Spleen (tissue), 7 donors: ENCODE data around the gene KLHL18.
"Not testable (repeated sequence)": the region's sequence is repeated elsewhere in the genome, so short reads cannot be mapped to it uniquely, and the experiment has no call there.

Experiments
- POLR2A ChIP-seq, 3 donors: fragments of 450-650 bp; IDR thresholded peaks; one replicate each; pipeline ENCODE4 v1.5.1; 2017; ENCODE audit warnings: antibody characterized with exemption in 3 of 3, mild to moderate bottlenecking in 1 of 3
- POLR2AphosphoS5 ChIP-seq, 3 donors: sonication (generic); formaldehyde crosslinking; IDR thresholded peaks; one replicate each; pipeline ENCODE4 v1.5.1; 2017; ENCODE audit warnings: antibody characterized with exemption in 3 of 3
- TF ChIP-seq, protein P1 (sequence below), 11 experiments: fragments of 200-600 bp in 7 of 11; fragments of 450-650 bp in 4 of 11; sonication (generic) in 4 of 11; IDR thresholded peaks in 8 of 11; conservative IDR thresholded peaks in 3 of 11; 1 replicate in 7 of 11; 2 replicates in 4 of 11; pipeline versions ENCODE4 v1.4.0 to v1.8.0; 2016 to 2021; ENCODE audit warnings: antibody characterized with exemption in 11 of 11, inconsistent platforms in 4 of 11, mild to moderate bottlenecking in 1 of 11
- donor health status: DM: no; HTN: no; CAD: no; lungs with moderate emphysema.
- donor health status: DM: no; HTN: no; CAD: no.
- donor health status: DM: no; HTN: no; CAD: no.

DNA sequence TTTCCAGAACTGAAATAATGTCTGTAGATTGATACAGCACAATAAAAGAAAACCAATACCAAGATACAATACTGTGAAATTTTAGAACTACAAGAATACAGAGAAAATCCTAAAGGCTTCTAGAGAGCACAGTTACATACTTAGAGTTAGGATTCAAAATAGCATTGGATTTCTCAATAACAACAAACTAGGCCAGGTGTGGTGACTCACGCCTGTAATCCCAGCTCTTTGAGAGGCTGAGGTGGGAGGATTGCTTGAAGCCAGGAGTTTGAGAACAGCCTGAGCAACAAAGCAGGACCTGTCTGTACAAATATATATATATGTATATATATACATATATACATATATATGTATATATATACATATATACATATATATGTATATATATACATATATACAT is 33.4 kb downstream of the KLHL18 start:
- TF ChIP-seq, protein P1, sequence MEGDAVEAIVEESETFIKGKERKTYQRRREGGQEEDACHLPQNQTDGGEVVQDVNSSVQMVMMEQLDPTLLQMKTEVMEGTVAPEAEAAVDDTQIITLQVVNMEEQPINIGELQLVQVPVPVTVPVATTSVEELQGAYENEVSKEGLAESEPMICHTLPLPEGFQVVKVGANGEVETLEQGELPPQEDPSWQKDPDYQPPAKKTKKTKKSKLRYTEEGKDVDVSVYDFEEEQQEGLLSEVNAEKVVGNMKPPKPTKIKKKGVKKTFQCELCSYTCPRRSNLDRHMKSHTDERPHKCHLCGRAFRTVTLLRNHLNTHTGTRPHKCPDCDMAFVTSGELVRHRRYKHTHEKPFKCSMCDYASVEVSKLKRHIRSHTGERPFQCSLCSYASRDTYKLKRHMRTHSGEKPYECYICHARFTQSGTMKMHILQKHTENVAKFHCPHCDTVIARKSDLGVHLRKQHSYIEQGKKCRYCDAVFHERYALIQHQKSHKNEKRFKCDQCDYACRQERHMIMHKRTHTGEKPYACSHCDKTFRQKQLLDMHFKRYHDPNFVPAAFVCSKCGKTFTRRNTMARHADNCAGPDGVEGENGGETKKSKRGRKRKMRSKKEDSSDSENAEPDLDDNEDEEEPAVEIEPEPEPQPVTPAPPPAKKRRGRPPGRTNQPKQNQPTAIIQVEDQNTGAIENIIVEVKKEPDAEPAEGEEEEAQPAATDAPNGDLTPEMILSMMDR (IDR thresholded peaks at IDR 0.05 in 8 of 11, conservative IDR thresholded peaks at IDR 0.05 in 3 of 11), result not testable (repeated sequence)
- TF ChIP-seq POLR2AphosphoS5, POLR2A (IDR thresholded peaks at IDR 0.05): not testable (repeated sequence)
